Uterus (tissue), 2 donors: ENCODE data around the gene CHRD.

Experiments used
- POLR2A ChIP-seq, 2 donors: fragments of 450-650 bp; IDR thresholded peaks; one replicate each; pipeline ENCODE4 v1.6.1; 2016; ENCODE audit warnings: antibody characterized with exemption in 2 of 2, mild to moderate bottlenecking in 1 of 2, moderate library complexity in 1 of 2
- TF ChIP-seq, protein P1 (sequence below), 4 experiments: fragments of 200-600 bp in 2 of 4; fragments of 450-650 bp in 2 of 4; sonication (generic) in 2 of 4; IDR thresholded peaks; one replicate each; pipeline ENCODE4 v1.5.1; 2016 to 2019; ENCODE audit warnings: antibody characterized with exemption in 4 of 4, mild to moderate bottlenecking in 2 of 4, moderate library complexity in 1 of 4

DNA sequence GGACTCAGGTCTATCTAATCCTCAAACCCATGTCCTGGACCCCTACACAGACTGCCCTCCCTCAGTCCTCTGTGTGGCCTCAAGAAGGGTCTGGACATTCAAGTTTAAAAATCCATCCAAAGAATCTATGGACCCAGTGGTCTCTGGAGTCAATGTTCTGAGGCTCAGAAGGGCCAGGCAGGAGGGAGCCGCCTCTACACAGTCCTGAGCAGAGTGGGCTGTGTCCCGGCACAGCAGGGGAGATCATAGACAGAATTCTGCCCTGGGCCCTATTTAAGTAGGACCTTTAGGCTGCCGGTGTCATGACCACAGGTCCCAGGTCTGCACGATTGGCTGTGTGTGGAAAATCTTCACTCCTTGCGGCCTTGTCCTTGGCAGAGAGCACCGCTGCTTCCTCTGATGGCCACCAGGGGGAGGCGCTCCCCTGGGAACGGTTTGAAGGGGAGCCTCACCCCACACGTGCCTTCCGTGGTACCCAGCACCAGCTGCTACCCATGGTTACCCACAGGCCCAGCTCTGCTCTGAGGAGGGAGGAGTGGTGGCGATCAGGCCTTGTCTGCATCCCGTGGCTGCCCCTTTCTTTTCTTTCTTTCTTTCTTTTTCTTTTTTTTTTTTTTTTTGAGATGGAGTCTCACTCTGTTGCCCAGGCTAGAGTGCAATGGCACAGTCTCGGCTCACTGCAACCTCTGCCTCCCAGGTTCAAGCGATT, 37.9 kb downstream of the CHRD start:
- TF ChIP-seq POLR2A (IDR thresholded peaks at IDR 0.05) = no peak
- TF ChIP-seq, protein P1, sequence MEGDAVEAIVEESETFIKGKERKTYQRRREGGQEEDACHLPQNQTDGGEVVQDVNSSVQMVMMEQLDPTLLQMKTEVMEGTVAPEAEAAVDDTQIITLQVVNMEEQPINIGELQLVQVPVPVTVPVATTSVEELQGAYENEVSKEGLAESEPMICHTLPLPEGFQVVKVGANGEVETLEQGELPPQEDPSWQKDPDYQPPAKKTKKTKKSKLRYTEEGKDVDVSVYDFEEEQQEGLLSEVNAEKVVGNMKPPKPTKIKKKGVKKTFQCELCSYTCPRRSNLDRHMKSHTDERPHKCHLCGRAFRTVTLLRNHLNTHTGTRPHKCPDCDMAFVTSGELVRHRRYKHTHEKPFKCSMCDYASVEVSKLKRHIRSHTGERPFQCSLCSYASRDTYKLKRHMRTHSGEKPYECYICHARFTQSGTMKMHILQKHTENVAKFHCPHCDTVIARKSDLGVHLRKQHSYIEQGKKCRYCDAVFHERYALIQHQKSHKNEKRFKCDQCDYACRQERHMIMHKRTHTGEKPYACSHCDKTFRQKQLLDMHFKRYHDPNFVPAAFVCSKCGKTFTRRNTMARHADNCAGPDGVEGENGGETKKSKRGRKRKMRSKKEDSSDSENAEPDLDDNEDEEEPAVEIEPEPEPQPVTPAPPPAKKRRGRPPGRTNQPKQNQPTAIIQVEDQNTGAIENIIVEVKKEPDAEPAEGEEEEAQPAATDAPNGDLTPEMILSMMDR (IDR thresholded peaks at IDR 0.05) = peak; percentile 56 to 84 (median 78)
